ENCODE measurements around the gene SLC22A31. TPM values are rescaled to one million over a fixed set of nuclear protein-coding genes. Genes with fewer than 3 reads are reported as not detected.
A peak's percentile ranks its signal among the peaks of the same experiment; 100 is the strongest.
"Not testable (repeated sequence)": the region's sequence is repeated elsewhere in the genome, so short reads cannot be mapped to it uniquely, and the experiment has no call there.

SLC22A31 gene
- total RNA-seq, 1 experiment from 2014 or later, result not detected

DNA sequence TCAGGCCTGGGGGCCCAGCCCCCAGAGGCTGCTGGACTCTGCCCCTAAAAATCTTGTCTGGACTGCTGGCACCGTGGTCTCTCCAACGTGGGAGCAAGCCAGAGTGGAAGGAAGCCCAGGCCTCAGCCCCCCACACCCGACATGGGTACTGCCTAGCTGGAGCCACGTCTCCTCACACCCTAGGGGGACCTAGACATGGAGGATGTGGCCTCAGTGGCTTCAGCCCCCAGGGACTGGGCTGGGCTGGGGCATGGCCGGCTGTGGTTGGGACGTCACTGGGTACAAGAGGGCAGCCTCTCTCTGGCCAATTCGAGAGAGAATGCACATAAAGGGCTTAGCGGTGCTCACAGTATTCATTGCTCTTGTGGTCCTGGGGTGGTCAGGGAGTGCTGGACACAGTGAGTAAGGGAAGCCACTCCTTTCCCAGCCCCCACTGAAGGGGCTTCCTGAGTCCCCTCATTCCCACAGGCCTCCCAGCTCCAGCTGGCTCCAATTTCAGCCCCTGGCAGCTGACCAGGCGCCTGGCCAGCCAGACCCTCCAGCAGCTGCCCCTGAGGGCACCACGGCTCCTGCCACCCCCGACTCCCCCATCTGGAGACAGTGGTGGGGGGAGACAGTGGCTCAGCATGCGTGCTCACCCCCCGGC is 27.7 kb downstream of the SLC22A31 start:
- DNase-seq (ENCODE audit: low read depth), result no peak
- in situ Hi-C loops (cut with HindIII; ENCODE audit: low pct_unique_long_range_greater_than_20kb, low sequenced_read_pairs), result no loop called here

GRCh38 chr16:89172171-89172527 is 28.2 kb downstream of the SLC22A31 start:
- in situ Hi-C loops (cut with HindIII; ENCODE audit: low pct_unique_long_range_greater_than_20kb, low sequenced_read_pairs), result no loop called here

GRCh38 chr16:89171216-89172170 is 28.8 kb downstream of the SLC22A31 start, which contains the start of gene CDH15:
Gene CDH15 (plus strand): TSS chr16:89171748. CDS start chr16:89171832, 84 bp downstream.
- in situ Hi-C loops (cut with HindIII; ENCODE audit: low pct_unique_long_range_greater_than_20kb, low sequenced_read_pairs), result no loop called here
- peak; percentile 87 for DNase-seq (ENCODE audit: low read depth)

More at GRCh38 chr16:89172171-89172527, 28.2 kb downstream of the SLC22A31 start:
- no peak for DNase-seq (ENCODE audit: low read depth)

DNA sequence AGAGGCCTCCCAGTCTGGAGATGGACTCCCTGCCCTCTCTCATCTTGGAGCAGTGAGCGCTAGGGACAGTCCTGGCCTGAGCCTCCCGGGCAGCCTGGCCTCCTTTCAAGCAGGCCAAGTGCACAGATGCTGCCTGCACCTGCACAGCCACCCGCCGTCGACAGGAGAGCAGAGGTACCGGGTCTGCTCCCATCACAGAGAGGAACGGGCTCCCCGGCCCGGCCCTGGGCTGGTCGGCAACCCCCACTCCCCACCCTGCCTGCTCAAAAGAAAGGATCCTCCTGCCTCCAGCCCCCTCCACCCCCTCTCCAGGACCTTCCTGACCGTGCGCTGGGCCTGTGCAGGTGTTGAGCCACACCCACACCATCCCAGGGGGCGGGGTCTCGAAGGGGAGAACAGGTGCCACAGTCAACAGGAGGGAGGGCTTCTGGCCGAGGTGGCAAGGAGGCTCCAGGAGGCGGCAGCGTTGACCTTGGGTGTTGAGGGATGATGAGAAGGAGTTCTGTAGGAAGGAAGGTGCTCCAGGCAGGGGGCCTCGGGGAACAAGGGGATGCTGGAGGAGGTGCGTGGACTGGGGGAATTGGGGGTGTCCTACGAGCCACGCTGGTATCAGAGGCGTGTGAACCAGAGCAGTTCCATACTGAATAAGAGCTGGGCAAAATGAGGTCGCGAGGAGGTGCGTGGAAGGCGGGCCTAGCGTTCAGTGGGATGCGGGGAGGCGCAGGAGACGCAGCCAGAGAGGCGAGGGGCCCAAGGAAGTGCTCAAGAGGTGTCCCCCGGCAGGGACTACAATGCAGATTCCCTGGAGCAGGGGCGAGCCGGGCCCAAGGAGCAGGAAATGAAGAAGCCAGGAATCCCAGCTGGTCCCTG is 29.8 kb downstream of the SLC22A31 start:
- in situ Hi-C loops (cut with HindIII; ENCODE audit: low pct_unique_long_range_greater_than_20kb, low sequenced_read_pairs), result no loop called here
- no peak for DNase-seq (ENCODE audit: low read depth)

GRCh38 chr16:89169778-89170177 is 30.6 kb downstream of the SLC22A31 start:
- in situ Hi-C loops (cut with HindIII; ENCODE audit: low pct_unique_long_range_greater_than_20kb, low sequenced_read_pairs), result no loop called here
- DNase-seq (ENCODE audit: low read depth), result no peak

- in situ Hi-C loops (cut with HindIII; ENCODE audit: low pct_unique_long_range_greater_than_20kb, low sequenced_read_pairs), result no loop called here
- no peak for DNase-seq (ENCODE audit: low read depth)
Observed at GRCh38 chr16:89168381-89169189, 31.8 kb downstream of the SLC22A31 start.

GRCh38 chr16:89167425-89167941 is 32.9 kb downstream of the SLC22A31 start:
- DNase-seq (ENCODE audit: low read depth), result peak; percentile 56
- in situ Hi-C loops (cut with HindIII; ENCODE audit: low pct_unique_long_range_greater_than_20kb, low sequenced_read_pairs), result no loop called here

DNA sequence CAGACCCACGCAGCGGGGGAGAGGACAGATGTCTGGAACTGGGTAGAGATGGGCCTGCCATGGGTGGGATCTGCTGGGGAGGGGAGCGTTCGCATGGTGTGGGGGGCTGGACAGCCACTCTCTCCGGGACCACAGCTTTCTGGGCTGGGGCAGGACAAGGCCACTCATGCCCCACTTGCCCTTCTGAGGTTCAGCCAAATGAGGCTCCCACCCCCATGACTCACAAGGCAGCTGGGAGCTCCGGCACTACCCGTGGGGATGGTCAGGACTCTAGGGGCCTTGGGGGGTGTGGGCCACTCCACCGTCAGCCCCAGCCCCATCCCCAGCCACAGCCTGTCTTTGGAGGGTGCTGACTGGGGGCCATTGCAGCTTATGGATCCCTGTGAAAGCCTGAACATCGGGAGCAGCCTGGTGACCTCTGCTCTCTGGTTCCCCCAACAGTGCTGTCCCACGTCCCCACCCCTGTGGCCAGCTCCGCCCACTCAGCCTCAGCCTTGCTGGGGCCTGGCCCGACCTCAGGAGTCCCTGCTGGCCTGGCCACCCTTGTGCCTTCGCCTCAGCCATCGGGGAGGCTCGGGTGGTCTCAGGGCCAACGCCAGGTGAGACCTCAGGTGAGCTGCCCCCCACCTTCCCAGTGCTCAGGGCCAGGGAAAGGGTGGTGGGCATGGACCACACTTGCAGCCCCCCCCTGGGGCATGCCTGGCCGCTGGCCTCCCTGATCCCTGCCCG is 33.5 kb downstream of the SLC22A31 start:
- in situ Hi-C loops (cut with HindIII; ENCODE audit: low pct_unique_long_range_greater_than_20kb, low sequenced_read_pairs), result no loop called here

DNA sequence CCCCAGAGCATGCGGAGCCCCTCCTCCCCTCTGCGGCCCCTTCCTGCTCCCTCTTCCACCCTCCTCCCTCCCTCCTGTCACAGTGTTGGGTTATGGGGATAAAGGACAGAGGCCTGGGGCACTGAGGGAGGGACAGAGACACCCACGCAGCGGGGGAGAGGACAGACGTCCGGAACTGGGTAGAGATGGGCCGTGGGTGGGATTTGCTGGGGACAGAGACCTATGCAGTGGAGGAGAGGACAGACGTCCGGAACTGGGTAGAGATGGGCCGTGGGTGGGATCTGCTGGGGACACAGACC is 34.7 kb downstream of the SLC22A31 start:
- in situ Hi-C loops (cut with HindIII; ENCODE audit: low pct_unique_long_range_greater_than_20kb, low sequenced_read_pairs), result not testable (repeated sequence)

More for the DNA sequence above, 33.5 kb downstream of the SLC22A31 start:
- no peak for DNase-seq (ENCODE audit: low read depth)

DNA sequence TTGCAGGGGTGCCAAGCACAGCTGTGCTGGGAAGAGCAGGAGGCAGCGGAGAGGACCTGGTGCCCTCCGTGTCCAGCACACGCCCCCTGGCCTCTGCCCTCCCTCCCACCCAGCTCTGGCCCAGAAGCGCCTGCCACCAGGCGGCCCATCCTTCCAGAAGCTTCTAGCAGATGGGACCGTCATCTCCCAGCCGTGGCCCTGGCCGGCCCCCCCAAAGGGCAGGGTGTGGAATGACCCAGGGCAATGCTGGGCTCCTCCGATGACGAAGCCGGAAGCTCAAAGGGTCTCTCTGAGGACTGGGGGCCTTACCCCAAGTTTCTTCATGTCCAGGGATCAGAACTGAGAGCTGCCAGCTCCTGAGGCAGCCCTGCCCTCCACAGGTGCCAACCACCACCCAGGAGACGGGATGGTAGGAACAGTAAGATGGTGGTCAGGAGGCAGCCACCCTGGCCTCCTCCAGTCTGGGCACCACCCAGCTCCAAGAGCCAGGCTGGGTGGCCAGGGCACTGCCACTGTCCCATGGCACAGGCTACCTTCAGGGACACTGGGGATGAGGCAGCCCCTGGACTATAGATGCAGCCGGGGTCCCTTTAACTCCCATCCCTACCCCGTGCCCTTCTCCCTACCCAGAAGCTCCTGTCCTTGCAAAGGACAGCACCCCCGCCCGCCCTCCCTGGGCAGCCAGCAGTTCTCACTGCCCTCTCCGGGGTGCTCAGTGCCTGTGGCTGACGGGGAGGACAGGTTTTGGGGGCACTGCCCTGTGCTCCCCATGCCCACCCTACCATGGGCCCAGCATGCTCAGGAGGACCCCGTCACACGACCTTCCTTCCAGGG is 35.3 kb downstream of the SLC22A31 start:
- in situ Hi-C loops (cut with HindIII; ENCODE audit: low pct_unique_long_range_greater_than_20kb, low sequenced_read_pairs), result no loop called here
- DNase-seq (ENCODE audit: low read depth), result no peak

More for the DNA sequence above, 34.7 kb downstream of the SLC22A31 start:
- not testable (repeated sequence) for DNase-seq (ENCODE audit: low read depth)

DNA sequence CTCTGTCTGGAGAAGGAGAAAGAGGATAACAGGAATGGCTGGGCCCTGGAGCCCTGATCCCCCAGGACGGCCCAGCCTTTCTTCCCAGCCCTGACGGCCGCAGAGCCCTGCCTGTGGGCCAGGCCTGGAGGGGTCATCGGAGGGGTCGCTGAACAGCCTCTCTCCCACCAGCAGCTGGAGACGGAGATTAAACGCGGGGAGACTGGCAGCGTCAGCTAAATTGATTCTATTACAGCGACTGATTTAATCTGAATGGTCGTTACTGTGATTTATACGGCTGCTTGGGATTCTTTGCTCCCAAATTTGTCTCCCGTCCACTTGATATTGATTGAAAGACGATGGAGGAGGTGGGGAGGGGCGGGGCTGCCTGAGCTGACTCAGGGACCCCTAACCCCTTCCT is 35.9 kb downstream of the SLC22A31 start:
- in situ Hi-C loops (cut with HindIII; ENCODE audit: low pct_unique_long_range_greater_than_20kb, low sequenced_read_pairs), result no loop called here
- DNase-seq (ENCODE audit: low read depth), result no peak

GRCh38 chr16:89163297-89163696 is 37.0 kb downstream of the SLC22A31 start:
- DNase-seq (ENCODE audit: low read depth), result no peak

DNA sequence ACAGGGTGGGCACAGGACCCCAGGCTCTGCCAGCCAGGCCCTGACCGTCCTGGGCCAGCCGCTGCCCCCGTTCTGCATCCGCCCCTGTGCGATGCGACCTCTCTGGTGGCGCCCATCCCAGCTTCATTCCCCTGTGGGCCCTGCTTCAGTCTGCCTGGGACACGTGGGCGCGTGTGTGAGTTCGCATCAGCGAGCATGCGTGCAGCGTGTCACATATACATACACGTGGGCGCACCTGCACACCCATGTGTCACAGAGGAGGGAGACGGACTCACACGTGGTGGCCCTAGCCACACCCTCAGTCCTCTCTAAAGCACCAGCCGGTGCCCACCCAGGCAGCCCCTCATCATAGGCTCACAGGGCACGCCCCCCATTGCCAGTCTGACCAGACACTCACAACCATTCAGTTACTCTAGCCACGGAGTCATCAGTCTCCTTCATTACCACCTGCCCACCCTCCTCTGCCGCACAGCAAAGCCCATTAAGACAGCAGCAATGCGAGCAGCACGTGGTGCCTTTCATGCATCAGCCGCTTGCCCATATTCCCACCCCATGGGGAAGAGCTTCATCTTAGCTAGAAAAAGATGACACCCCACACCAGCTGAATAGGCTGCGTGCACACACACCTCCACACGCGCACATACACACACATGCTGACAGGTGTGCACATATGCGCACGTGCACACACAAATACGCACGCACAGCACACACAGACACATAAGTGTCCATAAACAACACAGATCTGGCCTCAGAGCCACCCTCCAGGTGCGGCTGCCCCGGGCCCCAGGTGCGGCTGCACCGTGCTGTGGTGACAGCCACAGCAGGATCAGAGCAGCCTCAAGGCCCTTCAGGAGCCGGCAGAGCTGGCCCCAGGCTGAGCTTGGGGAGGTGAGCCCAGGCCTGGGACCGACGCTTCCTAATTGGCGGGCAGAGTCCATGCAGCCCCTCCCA is 38.3 kb downstream of the SLC22A31 start:
- in situ Hi-C loops (cut with HindIII; ENCODE audit: low pct_unique_long_range_greater_than_20kb, low sequenced_read_pairs), result no loop called here

More at GRCh38 chr16:89163297-89163696, 37.0 kb downstream of the SLC22A31 start:
- in situ Hi-C loops (cut with HindIII; ENCODE audit: low pct_unique_long_range_greater_than_20kb, low sequenced_read_pairs), result no loop called here

GRCh38 chr16:89160977-89161701 is 39.2 kb downstream of the SLC22A31 start:
- DNase-seq (ENCODE audit: low read depth), result no peak
- in situ Hi-C loops (cut with HindIII; ENCODE audit: low pct_unique_long_range_greater_than_20kb, low sequenced_read_pairs), result no loop called here

More for the DNA sequence above, 38.3 kb downstream of the SLC22A31 start:
- no peak for DNase-seq (ENCODE audit: low read depth)

All from Caki2 (cell line).